Stimulated activated CD4-positive, alpha-beta T cell treated with anti-CD3 and anti-CD28 coated beads, Interleukin-2, amount 100 ng/mL, for 4 hours (primary cell): ENCODE results near the gene NT5C1A.

Experiments
- DNase-seq: peaks from one replicate; pipeline ENCODE4 v3.0.0-alpha.2; 2020; ENCODE audit warnings: low read depth

NT5C1A gene

GRCh38 chr1:39635871-39636210, 36.1 kb downstream of the NT5C1A start:
- no peak for DNase-seq

DNA sequence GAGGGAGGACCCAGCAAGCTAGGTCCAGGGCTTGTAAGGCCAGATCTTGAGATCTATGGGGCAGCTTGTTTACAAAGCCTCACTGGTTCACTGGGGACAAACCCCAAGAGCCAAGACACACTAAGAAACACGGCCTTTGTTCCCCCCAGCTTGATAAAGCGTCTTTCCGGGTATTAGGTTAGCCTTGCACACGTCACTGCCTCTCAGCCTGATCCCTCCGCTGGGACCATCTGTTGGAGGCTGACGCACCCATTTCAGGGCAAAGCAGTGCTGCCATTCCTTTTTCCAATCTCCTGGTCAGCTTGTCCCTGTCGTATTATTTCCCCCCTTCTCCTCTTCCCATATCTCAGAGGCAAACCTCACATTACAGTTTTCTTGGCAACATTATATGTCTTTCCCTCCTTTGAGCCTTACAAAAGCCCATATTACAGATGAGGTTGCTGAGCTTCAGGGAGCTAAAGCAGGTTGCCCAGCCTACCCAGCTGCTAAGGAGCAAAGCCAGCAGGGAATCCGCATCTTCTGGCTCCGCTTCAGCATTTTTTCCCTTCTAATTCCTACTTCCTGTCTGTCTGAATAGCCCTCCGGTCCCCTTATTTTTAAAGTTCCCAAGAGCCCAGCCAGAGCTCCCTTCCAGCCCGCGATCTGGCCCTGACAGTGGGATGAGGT, 36.6 kb downstream of the NT5C1A start:
- DNase-seq: no peak

GRCh38 chr1:39633422-39633821, 38.5 kb downstream of the NT5C1A start:
- DNase-seq: no peak

DNA sequence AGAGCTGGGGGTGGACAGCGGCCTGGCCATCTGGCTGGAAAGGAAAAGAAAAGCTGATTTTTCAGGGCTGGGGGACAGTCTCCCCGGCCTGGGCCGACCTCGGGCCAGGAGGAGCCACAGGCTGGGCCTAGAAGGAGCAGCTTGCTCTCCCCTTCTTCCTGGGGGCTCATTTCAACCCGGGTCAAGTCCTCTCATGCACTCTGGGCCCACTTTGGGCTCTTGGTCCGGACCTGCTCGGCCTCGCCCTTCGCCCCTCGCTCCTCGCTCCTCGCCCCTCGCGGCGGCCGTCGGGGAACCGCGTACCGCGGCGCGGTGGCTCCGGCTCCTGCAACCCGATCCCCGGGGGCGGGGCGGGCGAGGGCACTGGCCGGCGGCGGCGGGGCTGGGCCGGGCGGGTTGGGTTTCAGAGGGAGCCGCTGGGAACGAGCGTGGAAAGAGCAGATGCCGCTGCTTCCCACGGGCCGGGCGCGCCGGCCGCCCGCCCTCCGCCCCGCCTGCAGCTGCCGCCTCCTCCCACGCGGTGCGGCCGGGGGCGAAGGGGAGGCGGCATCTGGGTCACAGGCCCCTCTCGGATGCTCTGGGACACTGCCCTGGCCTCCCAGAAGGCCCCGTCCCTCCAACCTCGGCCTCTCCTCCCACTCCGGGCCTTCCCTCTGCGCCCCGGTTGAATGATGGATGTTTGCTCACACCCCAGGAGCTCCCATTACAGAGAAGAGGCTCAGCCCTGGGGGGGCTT, 39.1 kb downstream of the NT5C1A start:
- no peak for DNase-seq

DNA sequence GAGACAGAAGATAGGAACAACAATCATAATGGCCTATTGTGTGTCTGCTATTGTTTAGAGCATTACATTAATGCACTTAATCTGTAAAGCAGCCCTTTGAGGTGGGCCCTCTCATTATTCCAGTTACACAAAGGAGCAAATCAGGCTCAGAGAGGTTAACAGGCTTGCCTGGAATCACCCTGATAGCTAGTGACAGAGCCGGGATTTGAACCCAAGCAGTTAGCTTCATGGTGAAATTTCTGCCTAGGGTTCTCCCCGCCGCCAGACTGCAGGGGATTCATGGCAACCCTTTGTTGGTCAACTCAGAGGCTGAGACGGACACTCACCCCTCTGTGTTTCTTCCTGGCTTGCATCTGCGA, 39.6 kb downstream of the NT5C1A start:
- no peak for DNase-seq

GRCh38 chr1:39631361-39632322, 40.3 kb downstream of the NT5C1A start:
- no peak for DNase-seq

- DNase-seq: no peak
These were observed 43.0 kb downstream of the NT5C1A start for GRCh38 chr1:39628807-39629350.

- no peak for DNase-seq
These were observed 45.3 kb downstream of the NT5C1A start for GRCh38 chr1:39626646-39627045.

DNA sequence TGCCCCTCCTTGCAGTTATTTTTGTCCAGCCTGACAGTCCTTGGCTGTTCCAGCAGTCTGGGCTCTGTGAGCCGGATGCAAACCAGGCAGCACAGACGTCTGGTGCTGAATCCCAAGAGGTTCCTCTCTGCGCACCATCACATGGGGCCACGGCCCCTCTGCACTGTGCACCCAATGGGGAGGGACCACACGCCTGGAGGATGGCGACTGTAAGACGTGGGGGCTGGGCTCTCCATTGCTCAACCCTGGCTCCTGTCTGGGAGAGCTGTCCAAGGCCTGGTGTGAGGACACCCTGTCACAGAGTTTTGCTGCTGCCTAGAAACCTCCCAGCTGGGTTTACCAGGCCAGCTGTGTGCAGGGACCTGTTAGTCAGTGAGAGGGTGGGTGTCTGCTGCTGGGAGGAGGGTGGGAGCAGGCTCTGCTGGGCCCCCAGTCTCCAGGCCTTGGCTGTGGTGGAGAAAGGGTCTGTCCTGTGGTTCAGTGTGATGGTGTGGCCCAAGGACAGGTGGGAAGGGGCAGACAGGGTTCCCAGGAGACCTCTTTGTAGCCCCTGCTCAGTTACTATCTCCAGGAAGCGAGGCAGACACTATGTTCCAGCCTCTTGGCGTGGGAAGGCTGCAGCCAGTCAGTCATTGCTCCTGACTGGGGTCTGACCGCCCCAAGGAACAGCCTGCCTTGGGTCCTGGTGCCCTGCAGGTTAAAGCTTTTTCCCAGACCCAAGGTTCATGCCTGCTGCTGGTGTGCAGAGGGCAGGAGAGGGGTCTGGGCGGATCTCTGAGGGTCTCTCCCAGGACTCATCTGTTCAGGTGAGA, 46.2 kb downstream of the NT5C1A start:
- no peak for DNase-seq

- no peak for DNase-seq
These were observed 46.9 kb downstream of the NT5C1A start for GRCh38 chr1:39625009-39625408.

- no peak for DNase-seq
These were observed 48.9 kb downstream of the NT5C1A start for GRCh38 chr1:39623053-39623452.

GRCh38 chr1:39622427-39622826, 49.5 kb downstream of the NT5C1A start:
- no peak for DNase-seq

DNA sequence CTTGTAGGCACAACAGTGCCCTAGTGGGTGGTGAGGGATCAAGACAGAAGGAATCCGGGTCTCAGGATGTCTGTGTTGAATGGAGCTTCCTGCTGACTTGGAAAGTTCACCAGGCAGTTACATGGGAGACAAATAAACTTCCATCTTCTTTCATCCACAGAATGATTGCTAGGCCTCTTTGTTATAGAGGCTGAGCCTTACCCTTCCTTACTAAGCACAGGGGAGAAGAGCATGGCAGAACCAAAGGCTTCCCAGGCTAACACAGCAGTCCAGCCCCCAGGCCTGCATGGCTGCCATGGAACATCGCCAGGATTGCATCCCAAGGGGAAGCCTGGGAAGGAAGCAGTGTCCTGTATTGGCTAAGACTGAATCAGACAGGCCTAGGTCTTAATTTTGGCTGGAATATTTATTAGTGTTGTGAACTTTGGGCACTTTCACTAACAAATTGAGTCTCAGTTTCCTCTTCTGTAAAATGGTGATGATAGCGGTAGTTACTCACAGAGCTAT, 51.2 kb downstream of the NT5C1A start:
- DNase-seq: no peak

DNA sequence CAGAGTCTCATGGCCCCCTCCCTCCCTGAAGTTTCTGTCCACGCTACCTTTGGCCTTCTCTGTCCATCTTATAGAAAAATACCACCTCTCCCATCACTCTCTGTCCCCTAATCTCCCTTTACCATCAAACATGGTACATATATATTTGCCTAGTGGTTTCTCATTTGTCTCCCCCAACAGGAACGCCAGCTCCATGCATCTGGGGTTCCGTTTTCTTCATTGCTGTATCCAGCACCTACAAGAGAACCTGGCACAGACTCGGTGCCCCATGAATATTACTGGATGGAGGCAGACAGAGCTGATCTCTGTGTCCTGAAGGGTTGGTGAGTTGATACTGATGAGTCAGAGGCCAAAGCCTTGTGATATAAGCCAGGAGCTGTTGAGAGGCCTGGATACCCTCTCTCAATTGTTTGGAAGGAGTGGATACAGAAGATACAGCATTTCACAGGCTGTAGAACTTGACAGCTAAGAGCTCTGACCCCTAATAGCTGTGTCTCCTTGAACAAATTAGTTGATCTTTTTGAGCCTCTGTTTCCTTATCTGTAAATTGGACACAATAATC, 54.3 kb downstream of the NT5C1A start:
- no peak for DNase-seq

DNA sequence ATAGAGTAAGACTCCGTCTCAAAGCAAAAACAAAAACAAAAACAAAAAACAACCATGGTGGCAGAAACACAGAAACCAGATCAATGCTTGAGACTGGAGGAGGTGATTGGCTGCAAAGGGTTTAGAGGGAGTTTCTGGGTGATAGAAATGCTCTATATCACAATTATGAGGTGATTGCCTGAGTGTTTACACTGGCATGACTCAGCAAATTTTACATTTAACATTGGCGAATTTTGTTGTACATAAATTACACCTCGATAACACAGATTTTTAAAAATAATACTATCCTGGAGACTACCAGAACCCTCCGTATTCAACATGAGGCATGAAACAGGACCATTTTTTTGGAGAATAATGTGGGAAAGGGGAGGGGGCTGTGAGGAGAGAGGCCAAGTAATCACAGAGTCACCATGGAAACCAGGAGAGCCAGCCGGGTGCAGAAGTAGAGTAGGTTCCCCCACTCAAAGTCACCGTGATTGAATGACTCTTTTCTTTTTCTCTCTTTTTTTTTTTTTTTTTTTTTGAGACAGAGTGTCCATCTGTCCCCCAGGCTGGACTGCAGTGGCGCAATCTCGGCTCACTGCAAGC, 56.7 kb downstream of the NT5C1A start:
- DNase-seq: no peak

- no peak for DNase-seq
These were observed 57.4 kb downstream of the NT5C1A start for GRCh38 chr1:39614488-39614887.

GRCh38 chr1:39613250-39613649, 58.7 kb downstream of the NT5C1A start:
- no peak for DNase-seq

DNA sequence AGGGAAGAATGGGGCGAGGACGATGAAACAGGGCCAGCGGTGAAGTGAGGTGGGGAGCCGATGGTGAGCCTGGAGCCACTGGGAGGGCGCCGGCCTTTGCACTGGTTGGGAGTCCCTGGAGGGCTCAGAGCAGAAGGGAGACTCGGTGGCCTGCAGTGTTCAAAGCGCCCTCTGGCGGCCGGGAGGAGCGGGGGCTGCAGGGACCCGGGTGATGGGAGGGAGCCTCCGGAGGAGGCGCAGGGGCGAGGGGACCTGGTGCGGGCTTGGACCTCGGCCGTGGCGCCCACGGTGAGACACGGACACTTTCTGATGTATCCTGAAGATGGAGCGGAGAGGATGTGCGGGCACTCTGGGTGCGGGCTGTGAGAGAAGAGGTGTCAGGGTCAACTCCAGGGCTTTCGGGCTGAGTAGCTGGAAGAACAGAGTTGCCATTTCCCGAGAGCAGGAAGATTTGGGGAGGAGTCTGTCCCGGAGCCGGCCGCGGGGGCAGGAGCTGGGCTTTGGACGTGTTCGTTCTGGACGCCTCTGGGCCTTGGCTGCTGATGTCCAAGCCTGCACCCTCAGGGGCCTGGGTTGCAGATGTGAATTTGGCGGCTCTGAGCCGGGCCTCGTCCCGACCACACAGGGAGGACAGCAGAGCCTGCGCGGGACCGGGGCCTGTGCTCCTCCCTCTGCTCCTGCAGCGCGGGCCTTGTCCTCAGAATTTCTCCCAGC, 62.1 kb downstream of the NT5C1A start:
- peak; percentile 65 for DNase-seq
